ENCODE results near the gene DPP10.
"Not testable (repeated sequence)": the region's sequence is repeated elsewhere in the genome, so short reads cannot be mapped to it uniquely, and the experiment has no call there.

DPP10 gene

DNA sequence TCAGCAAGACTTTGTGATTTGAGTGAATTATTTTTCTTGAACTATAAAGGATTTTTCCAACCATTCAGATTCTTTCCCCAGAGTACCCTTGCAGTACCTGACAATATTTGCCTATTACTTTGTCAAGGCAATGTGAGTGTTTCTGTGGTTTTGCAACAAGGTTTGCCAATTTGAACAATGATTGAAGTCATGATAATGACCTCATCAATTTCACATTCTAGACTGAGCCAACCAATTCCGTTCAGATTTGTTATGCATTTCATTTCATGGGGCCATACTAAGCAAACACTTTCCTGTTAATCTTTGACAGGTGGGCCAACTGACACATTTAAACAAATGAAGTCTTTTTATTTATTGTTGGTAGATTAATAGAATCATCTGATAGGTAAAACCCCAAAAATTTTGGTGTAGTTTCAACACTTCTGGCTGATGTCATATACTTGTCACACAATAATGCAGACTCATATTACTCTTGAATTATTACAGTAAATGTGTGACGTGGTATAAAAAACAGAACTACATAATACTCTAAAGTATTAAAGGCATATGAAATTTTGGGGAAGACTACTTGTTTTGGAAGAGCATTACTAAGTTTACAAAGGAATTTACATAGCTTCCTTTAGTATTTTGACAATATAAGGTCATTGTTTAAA is 526.4 kb downstream of the DPP10 start:
- no peaks in the 10 kb centered on the region for H3K27me3 ChIP-seq (replicated peaks; ENCODE audit: control insufficient read depth, insufficient read depth, low read length)
- H3K36me3 ChIP-seq (ENCODE audit: control insufficient read depth, insufficient read depth, low read length, severe bottlenecking), result no peaks in the 10 kb centered on the region
- no peak overlapping the region for H3K4me3 ChIP-seq (ENCODE audit: low read length)
- DNase-seq (ENCODE audit: low read depth), result no peak
- no peaks in the 10 kb centered on the region for H3K4me1 ChIP-seq (ENCODE audit: control insufficient read depth, insufficient read depth, low read length)
- no peak overlapping the region for H3K9ac ChIP-seq (ENCODE audit: low read length)
- no peaks in the 10 kb centered on the region for H3K9me3 ChIP-seq (ENCODE audit: control insufficient read depth, low read length)

DNA sequence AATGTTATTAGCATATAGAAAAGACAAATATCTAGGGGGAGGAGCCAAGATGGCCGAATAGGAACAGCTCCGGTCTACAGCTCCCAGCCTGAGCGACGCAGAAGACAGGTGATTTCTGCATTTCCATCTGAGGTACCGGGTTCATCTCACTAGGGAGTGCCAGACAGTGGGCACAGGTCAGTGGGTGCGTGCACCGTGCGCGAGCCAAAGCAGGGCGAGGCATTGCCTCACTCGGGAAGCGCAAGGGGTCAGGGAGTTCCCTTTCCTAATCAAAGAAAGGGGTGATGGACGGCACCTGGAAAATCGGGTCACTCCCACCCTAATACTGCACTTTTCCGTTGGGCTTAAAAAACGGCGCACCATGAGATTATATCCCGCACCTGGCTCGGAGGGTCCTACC is 561.9 kb downstream of the DPP10 start:
- not testable (repeated sequence) for H3K4me1 ChIP-seq (ENCODE audit: control insufficient read depth, insufficient read depth, low read length); H3K36me3 ChIP-seq (ENCODE audit: control insufficient read depth, insufficient read depth, low read length, severe bottlenecking); H3K9ac ChIP-seq (ENCODE audit: low read length); H3K4me3 ChIP-seq (ENCODE audit: low read length); DNase-seq (ENCODE audit: low read depth); H3K9me3 ChIP-seq (ENCODE audit: control insufficient read depth, low read length); H3K27me3 ChIP-seq (replicated peaks; ENCODE audit: control insufficient read depth, insufficient read depth, low read length)

DNA sequence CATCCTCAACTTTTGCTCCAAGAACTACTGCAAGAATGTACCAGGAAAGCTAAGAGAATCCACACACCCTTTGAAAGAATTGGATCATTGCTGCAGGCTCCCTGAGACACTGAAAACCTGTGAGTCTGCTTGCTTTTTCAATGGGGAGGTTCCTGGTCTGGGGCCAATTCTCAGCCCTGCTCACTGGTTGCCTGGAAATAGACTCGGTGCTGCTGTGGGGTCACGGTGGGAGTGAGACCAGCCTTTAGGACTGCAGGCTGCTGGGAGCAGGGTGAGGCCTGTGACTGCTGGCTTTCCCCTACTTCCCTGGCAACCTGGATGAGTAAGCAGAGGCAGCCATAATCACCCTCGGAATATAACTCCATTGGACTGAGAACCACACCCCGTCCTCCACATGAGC is 569.3 kb downstream of the DPP10 start:
- no peaks in the 10 kb centered on the region for H3K9me3 ChIP-seq (ENCODE audit: control insufficient read depth, low read length)
- H3K27me3 ChIP-seq (replicated peaks; ENCODE audit: control insufficient read depth, insufficient read depth, low read length), result no peaks in the 10 kb centered on the region
- no peaks in the 10 kb centered on the region for H3K4me1 ChIP-seq (ENCODE audit: control insufficient read depth, insufficient read depth, low read length)
- no peaks in the 10 kb centered on the region for H3K36me3 ChIP-seq (ENCODE audit: control insufficient read depth, insufficient read depth, low read length, severe bottlenecking)
- H3K9ac ChIP-seq (ENCODE audit: low read length), result no peak overlapping the region
- no peak overlapping the region for H3K4me3 ChIP-seq (ENCODE audit: low read length)
- DNase-seq (ENCODE audit: low read depth), result no peak

DNA sequence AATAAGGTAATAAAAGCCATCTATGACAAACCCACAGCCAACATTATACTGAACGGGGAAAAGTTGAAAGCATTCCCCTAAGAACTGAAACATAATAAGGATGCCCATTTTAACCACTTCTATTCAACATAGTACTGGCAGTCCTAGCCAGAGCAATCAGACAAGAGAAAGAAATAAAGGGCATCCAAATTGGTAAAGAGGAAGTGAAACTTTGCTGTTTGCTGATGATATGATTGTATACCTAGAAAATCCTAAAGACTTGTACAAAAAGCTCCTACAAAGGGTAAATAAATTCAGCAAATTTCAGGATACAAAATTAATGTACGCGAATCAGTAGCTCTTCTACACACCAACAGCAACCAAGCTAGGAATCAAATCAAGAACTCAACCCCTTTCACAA is 579.6 kb downstream of the DPP10 start:
- not testable (repeated sequence) for H3K9ac ChIP-seq (ENCODE audit: low read length); H3K9me3 ChIP-seq (ENCODE audit: control insufficient read depth, low read length); H3K4me1 ChIP-seq (ENCODE audit: control insufficient read depth, insufficient read depth, low read length); H3K27me3 ChIP-seq (replicated peaks; ENCODE audit: control insufficient read depth, insufficient read depth, low read length); H3K36me3 ChIP-seq (ENCODE audit: control insufficient read depth, insufficient read depth, low read length, severe bottlenecking); H3K4me3 ChIP-seq (ENCODE audit: low read length); DNase-seq (ENCODE audit: low read depth)

DNA sequence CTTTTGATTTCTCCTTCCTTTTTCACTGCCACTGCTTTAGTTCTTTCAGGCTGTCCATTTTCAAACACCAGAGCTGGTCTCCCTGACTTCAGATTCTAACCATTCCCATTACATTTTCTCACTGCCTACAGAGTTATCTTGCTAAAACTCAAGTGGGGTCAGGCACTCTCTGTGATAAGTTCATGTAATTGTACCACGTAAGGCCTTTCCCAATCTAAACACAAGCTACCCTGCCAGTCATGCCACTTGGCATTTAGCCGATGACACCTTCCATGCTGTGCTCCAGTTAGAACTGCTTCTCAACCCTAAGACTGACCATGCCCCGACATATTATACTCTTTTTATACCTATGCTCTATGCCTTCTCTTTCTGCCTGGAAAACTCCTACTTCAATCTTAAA is 592.4 kb downstream of the DPP10 start:
- Histone ChIP-seq H3K4me3 (ENCODE audit: low read length) (no peak overlapping the region), H3K9me3 (ENCODE audit: control insufficient read depth, low read length) (no peaks in the 10 kb centered on the region), H3K36me3 (ENCODE audit: control insufficient read depth, insufficient read depth, low read length, severe bottlenecking) (no peaks in the 10 kb centered on the region), H3K4me1 (ENCODE audit: control insufficient read depth, insufficient read depth, low read length) (no peaks in the 10 kb centered on the region), H3K27me3 (replicated peaks; ENCODE audit: control insufficient read depth, insufficient read depth, low read length) (no peaks in the 10 kb centered on the region), H3K9ac (ENCODE audit: low read length) (no peak overlapping the region)
- no peak for DNase-seq (ENCODE audit: low read depth)

DNA sequence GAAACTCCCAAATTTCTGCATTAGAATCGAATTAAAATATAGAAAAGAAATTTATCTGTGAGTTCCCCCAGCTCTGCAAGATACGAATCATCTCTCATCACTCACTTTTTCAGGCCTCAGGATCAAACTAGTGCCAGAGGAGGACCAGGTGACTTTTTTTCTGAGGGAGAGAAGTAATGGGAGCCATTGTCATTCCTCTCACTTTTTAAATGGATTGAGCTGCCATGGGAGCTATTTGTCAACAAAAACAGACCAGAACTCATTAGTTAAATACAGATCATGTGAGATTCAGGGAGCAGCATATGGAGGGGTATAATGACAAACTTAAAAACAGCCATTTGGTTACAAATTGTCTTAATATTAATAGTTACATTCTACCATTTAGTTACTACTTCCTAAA is 594.4 kb downstream of the DPP10 start:
- H3K9ac ChIP-seq (ENCODE audit: low read length), result no peak overlapping the region
- H3K9me3 ChIP-seq (ENCODE audit: control insufficient read depth, low read length), result no peaks in the 10 kb centered on the region
- no peak overlapping the region for H3K4me3 ChIP-seq (ENCODE audit: low read length)
- no peaks in the 10 kb centered on the region for H3K4me1 ChIP-seq (ENCODE audit: control insufficient read depth, insufficient read depth, low read length)
- no peaks in the 10 kb centered on the region for H3K27me3 ChIP-seq (replicated peaks; ENCODE audit: control insufficient read depth, insufficient read depth, low read length)
- DNase-seq (ENCODE audit: low read depth), result no peak
- no peaks in the 10 kb centered on the region for H3K36me3 ChIP-seq (ENCODE audit: control insufficient read depth, insufficient read depth, low read length, severe bottlenecking)

DNA sequence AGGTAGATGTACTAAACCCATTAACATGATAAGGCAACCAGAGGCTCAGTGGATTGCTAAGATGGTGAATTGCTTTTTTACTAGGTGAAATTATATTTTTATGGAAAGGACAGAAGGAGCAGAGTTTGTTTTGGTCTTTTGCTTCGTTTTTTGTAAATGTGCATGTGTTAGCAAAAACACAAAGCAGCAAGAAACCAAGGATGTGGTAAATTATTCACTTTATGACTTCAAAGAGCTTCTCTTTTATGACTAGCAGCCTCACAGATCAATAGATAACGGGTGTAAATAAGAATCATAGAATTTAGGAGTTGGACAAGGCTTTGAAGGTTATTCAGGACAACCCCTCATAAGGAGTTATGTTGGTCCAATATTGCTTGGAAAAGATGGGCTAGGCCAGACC is 615.0 kb downstream of the DPP10 start:
- H3K27me3 ChIP-seq (replicated peaks; ENCODE audit: control insufficient read depth, insufficient read depth, low read length), result no peaks in the 10 kb centered on the region
- no peaks in the 10 kb centered on the region for H3K36me3 ChIP-seq (ENCODE audit: control insufficient read depth, insufficient read depth, low read length, severe bottlenecking)
- DNase-seq (ENCODE audit: low read depth), result no peak
- no peak overlapping the region for H3K9ac ChIP-seq (ENCODE audit: low read length)
- H3K9me3 ChIP-seq (ENCODE audit: control insufficient read depth, low read length), result peaks cover 3% of the 10 kb centered on the region
- H3K4me3 ChIP-seq (ENCODE audit: low read length), result no peak overlapping the region
- H3K4me1 ChIP-seq (ENCODE audit: control insufficient read depth, insufficient read depth, low read length), result no peaks in the 10 kb centered on the region

DNA sequence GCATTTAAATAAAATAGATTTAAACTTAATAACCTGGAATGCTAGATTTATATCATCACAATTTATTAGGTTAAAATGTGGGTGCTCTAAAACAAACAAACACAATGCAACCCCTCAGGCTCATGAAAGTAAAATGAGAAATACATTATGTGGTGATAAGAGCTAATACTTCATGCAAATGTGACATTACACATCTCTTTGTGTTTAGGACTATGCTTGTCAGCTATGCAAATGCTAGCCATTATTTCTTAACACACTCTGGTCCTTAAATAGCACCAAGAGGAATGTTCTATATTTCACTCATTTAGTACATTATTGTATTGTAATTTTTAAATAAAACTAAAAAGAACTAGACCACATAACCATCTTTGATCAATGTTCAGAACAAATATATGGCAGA is 627.6 kb downstream of the DPP10 start:
- DNase-seq (ENCODE audit: low read depth), result no peak
- Histone ChIP-seq H3K9me3 (ENCODE audit: control insufficient read depth, low read length) (peaks cover 6% of the 10 kb centered on the region), H3K4me1 (ENCODE audit: control insufficient read depth, insufficient read depth, low read length) (no peaks in the 10 kb centered on the region), H3K4me3 (ENCODE audit: low read length) (no peak overlapping the region), H3K36me3 (ENCODE audit: control insufficient read depth, insufficient read depth, low read length, severe bottlenecking) (no peaks in the 10 kb centered on the region), H3K27me3 (replicated peaks; ENCODE audit: control insufficient read depth, insufficient read depth, low read length) (no peaks in the 10 kb centered on the region), H3K9ac (ENCODE audit: low read length) (no peak overlapping the region)

DNA sequence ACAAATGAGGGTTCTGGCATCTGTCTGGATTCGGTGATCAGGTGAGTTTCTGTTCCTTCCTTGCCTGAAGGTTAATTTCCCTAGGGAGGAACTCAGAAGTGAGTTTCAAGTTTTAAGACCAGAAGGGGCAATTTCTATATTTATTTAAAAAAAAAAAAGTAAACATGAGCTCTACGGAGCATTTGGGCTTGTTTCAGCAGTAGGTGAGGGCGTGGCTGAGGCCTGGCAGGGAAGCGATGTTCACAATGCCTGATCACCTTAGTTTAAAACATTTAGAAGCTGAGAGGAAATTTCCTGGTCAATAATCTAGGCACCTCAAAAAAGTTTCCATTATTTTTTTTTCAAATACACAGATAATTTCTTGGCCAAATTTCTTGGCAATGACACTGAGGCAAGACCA is 629.1 kb downstream of the DPP10 start:
- peaks cover 6% of the 10 kb centered on the region for H3K9me3 ChIP-seq (ENCODE audit: control insufficient read depth, low read length)
- H3K27me3 ChIP-seq (replicated peaks; ENCODE audit: control insufficient read depth, insufficient read depth, low read length), result no peaks in the 10 kb centered on the region
- DNase-seq (ENCODE audit: low read depth), result no peak
- no peaks in the 10 kb centered on the region for H3K4me1 ChIP-seq (ENCODE audit: control insufficient read depth, insufficient read depth, low read length)
- H3K36me3 ChIP-seq (ENCODE audit: control insufficient read depth, insufficient read depth, low read length, severe bottlenecking), result no peaks in the 10 kb centered on the region
- H3K9ac ChIP-seq (ENCODE audit: low read length), result no peak overlapping the region
- H3K4me3 ChIP-seq (ENCODE audit: low read length), result no peak overlapping the region

DNA sequence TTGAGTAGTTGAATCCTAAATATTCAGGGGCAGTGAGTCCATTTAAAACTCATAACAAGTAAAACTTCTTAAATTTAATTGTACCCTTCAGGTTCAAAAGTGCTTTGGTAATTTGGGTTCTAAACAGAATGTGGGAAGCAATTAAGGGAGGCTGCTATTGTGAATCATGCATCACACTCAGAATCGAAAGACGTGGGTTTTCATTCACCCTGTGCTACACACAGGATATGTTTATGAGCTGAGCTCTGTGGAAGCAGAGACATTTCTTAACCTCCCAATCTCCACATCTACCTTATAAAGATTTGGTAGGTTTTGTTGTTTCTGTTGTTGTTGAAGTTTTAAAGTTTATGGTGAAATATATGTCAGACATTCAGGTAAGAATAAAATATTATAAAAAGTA is 633.4 kb downstream of the DPP10 start:
- Histone ChIP-seq H3K36me3 (ENCODE audit: control insufficient read depth, insufficient read depth, low read length, severe bottlenecking) (no peaks in the 10 kb centered on the region), H3K9ac (ENCODE audit: low read length) (no peak overlapping the region), H3K4me1 (ENCODE audit: control insufficient read depth, insufficient read depth, low read length) (no peaks in the 10 kb centered on the region), H3K9me3 (ENCODE audit: control insufficient read depth, low read length) (peaks cover 4% of the 10 kb centered on the region), H3K27me3 (replicated peaks; ENCODE audit: control insufficient read depth, insufficient read depth, low read length) (no peaks in the 10 kb centered on the region), H3K4me3 (ENCODE audit: low read length) (no peak overlapping the region)
- no peak for DNase-seq (ENCODE audit: low read depth)

DNA sequence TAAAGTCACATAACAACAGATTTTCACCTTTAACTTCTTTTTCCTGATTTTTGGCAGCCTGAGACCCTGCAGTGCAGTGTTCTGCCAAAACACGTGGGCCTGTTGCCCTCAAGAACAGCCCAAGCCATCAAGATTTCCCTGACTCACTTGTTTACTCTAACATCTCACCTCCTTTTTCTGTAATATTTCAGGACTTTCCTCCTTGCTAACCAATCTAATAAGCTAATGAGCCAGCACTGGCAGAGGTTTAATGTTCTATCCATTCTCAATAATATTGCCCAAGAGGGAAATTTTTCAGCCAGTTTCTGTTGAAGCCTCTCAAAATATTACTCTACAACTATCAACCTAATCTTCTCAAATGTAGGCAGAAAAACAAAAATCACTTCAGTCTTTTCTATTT is 635.2 kb downstream of the DPP10 start:
- no peak for DNase-seq (ENCODE audit: low read depth)
- Histone ChIP-seq H3K36me3 (ENCODE audit: control insufficient read depth, insufficient read depth, low read length, severe bottlenecking) (no peaks in the 10 kb centered on the region), H3K4me3 (ENCODE audit: low read length) (no peak overlapping the region), H3K27me3 (replicated peaks; ENCODE audit: control insufficient read depth, insufficient read depth, low read length) (no peaks in the 10 kb centered on the region), H3K4me1 (ENCODE audit: control insufficient read depth, insufficient read depth, low read length) (no peaks in the 10 kb centered on the region), H3K9me3 (ENCODE audit: control insufficient read depth, low read length) (no peaks in the 10 kb centered on the region), H3K9ac (ENCODE audit: low read length) (no peak overlapping the region)

DNA sequence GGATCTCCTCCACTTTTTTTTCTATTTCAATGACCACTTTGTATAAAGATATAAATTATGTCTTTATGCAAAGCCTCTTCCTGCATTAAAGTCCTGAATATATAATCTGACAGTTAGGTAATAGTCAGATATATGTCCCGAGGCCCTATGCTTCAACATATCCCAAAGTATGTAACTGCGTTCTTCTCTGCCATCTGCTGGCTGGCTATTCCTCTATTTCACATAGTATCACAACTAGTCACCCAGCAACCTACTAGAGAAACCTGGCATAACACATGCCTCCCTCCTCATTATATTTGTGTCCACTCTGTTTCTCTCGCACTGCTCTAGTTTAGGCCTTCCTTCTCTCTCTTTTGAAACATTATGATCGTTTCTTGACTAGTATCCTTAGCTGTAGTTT is 640.8 kb downstream of the DPP10 start:
- no peak for DNase-seq (ENCODE audit: low read depth)
- Histone ChIP-seq H3K9ac (ENCODE audit: low read length) (no peak overlapping the region), H3K4me1 (ENCODE audit: control insufficient read depth, insufficient read depth, low read length) (no peaks in the 10 kb centered on the region), H3K36me3 (ENCODE audit: control insufficient read depth, insufficient read depth, low read length, severe bottlenecking) (no peaks in the 10 kb centered on the region), H3K27me3 (replicated peaks; ENCODE audit: control insufficient read depth, insufficient read depth, low read length) (no peaks in the 10 kb centered on the region), H3K9me3 (ENCODE audit: control insufficient read depth, low read length) (no peaks in the 10 kb centered on the region), H3K4me3 (ENCODE audit: low read length) (no peak overlapping the region)
